Stimulated activated CD8-positive, alpha-beta memory T cell treated with anti-CD3 and anti-CD28 coated beads, Interleukin-15, amount 100 ng/mL, for 24 hours (primary cell): ENCODE measurements around the gene MEIS3.

ENCODE experiments used
- DNase-seq: peaks from one replicate; pipeline ENCODE4 v3.0.0-alpha.2; 2020; ENCODE audit warnings: low read depth

MEIS3 gene

DNA sequence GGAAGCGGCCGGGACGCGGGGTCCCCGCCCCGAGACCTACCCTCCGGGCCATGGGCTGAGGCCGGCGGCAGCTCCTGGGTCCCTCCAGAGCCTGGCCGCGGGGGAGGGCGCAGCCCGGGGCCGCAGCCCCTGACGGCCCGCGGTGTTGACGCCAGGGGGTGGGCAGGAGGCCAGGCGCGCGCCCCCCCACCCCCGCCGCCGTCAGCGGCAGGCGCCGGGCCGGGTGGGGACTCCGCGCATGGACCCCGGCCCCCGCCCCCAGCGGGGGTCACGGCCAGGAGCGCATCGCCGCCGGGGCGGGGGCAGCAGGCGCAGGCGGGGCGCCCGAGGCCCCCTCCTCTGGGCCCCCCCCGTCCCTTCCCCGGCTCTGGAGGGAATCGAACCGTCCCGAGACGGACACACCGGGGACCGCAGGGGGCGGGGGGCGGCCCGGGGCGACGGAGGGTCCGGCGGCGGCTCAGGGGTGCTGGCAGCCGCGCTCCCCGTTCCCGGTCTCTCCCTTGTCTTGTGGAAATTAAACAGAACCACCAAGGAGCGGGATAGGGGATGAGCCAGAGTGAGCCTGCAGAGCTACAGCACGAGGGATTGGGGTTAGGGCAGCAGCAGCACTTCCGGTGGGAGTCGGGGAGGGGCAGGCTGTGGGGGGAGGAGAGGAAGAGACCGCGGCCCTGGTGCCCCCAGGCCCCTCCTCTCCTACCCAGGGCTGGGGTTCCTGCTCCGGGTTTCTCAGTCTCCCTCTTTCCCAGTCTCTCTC, at the start of gene MEIS3:
Gene MEIS3 (minus strand): TSS at position 498 of the 754 bp plus-strand sequence. CDS start 446 bp downstream, at position 52.
- DNase-seq, result no peak

DNA sequence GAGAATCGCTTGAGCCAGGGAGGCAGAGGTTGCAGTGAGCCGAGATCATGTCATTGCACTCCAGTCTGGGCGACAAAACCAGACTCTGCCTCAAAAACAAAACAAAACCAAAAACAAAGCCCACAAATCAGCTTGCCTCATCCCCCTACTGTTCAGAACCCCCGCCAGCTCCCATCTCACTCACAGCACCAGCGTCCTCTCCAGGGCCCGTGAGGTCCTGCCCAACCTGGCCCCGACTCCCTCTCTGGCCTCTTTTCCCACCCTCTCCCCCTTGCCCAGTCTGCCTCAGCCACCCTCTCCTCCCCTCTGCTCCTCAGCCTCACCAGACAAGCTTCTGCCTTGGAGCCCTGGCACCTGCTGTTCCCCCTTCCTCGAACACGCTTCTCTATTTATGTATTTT, 48.6 kb upstream of the MEIS3 start:
- DNase-seq, result no peak

GRCh38 chr19:47465957-47466356, 46.6 kb upstream of the MEIS3 start:
- DNase-seq, result no peak

DNA sequence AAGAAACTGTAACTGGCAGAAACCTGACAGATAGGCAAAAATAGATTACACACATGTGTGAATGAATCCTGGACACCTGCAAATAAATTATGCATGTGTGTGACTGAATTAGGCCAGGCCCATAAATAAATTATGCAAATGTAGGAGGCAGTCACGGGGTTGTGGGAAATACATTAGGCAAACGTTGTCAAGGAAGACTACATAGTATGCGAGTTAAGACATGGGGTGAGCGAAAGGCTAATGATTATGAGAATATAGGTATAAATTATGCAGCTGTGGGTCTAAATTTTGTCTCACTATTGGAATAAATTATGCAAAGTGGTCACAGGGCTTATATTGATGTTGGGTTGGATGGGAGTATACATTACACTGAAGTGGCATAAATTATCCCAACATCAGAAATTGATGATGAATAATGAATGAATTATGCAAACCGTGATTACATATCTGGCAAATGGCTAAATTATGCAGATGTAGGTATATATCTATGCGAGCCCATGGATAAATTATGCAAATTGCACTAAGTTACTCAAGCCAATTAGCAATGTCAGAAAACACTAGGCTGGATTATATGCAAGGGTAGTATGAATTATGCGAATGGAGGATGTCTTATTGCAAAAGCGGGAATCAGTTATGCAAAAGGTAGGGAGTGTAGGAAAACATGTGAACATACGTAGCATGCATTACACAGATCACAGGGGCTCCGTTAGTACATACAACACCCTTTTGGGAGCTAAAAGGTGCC, 45.5 kb upstream of the MEIS3 start:
- no peak for DNase-seq

DNA sequence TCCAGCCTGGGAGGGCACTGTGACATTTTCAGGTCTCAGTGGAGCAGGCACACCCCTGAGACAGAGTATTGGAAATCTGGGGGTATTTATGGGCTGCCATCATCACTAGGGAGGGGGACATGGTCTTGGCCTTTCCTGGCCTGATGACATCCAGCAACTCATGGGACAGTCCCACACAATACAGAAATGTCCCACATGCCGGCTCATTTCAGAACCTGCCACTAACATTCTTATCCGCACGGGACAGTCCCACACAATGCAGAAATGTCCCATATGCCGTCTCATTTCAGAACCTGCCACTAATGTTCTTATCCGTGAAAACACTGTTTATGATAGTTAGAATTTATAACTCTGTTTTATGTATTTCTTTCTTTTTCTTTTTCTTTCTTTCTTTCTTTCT, 42.5 kb upstream of the MEIS3 start:
- DNase-seq, result no peak

DNA sequence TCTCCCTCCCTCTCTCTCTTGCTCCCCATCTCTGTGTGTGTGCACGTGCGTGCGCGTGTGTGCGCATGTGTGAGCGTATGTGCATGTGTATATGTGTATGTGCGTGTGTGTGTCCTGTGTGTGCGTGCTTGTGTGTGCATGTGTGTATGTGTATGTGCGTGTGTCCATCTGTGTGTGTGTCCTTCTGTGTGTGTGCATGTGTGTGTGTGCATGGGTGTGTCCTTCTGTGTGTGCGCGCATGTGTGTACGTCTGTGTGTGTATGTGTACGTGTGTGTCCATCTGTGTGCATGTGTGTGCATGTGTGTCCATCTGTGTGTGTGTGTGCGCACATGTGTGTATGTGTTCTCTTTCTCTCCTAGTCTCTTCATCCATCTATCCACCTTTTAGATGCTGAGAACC, 40.1 kb upstream of the MEIS3 start:
- DNase-seq, result no peak

DNA sequence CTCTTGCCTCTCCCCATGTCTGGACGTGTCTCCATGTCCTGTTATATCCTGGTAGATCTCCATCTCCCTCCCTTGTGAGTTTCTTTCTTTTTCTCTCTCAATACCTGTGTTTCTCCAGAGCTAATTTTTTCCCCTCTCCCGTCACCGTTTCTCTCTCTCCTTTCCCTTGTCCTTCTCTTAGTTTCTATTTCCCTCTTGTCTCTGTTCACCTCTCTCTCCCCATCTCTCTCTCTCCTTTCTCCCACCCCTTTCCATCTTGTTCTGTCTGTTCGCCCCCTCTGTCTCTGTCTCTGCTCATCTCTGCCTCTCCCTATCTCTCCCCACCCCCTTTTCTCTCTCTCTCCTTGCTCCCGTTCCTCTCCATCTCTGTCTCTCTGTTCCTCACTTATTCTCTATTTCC, 39.3 kb upstream of the MEIS3 start:
- no peak for DNase-seq

GRCh38 chr19:47456721-47457474, 37.6 kb upstream of the MEIS3 start:
- DNase-seq, result no peak

GRCh38 chr19:47450478-47450877, 31.2 kb upstream of the MEIS3 start:
- no peak for DNase-seq

DNA sequence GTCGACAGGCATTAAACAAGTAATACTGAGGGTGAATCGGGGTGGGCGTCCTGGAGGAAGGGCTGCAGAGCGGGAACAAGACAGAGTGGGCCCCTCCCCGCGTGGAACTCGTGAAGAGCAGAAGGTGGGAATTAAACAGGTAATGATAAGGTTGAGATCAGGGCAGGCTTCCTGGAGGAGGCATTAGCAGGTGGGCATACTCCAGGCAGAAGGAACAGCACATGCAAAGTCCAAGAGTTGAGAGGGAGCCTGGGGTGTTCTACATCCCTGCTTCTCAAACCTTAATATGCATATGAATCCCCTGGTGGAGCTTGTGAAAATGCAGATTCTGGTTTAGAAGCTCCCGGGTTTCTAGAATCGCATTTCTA, 29.0 kb upstream of the MEIS3 start:
- DNase-seq, result no peak

- DNase-seq, result peak; percentile 32
Observed at GRCh38 chr19:47447470-47448359, 28.4 kb upstream of the MEIS3 start.

DNA sequence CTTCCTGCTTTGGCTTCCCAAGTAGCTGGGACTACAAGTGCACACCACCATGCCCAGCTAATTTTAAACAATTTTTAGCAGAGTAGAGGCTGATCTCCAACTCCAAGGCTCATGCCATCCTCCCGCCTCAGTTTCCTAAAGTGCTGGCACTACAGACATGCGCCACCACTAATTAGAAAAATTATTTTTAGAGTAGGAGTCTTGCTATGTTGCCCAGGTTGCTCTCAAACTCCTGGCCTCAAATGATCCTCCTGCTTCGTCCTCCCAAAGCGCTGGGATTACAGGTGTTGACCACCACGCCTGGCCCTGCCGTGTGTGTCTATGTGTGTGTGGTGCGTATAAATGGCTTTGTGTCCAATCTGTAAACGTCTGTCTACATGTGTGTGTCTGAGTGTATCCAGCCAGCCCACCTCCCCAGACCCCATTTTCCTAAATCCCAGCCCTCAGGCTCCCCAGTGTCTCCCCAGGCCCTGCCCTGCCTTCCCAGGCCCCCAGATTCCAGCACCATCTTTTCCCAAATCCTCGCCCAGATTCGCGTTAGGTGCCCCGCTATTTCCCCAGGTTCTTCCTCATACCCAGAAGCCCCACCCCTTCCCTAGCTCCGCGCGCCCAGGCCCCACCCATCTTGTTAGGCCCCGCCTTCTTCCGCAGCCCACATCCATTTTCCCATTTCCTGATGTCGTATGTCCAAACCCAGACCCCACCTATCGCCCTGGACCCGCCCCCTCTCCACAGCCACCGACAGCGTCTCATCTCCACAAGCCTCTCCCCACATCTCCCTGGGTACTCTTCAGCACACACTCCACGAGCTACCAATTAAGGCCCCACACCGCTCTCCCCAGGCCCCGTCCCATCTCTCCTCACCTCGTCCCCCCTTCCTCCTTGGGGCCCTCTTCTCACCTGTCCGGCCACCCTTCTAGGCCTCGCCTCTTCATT, 27.5 kb upstream of the MEIS3 start:
- no peak for DNase-seq

- no peak for DNase-seq
Observed at GRCh38 chr19:47445937-47446402, 26.6 kb upstream of the MEIS3 start.

- no peak for DNase-seq
Observed at GRCh38 chr19:47445527-47445926, 26.2 kb upstream of the MEIS3 start.

DNA sequence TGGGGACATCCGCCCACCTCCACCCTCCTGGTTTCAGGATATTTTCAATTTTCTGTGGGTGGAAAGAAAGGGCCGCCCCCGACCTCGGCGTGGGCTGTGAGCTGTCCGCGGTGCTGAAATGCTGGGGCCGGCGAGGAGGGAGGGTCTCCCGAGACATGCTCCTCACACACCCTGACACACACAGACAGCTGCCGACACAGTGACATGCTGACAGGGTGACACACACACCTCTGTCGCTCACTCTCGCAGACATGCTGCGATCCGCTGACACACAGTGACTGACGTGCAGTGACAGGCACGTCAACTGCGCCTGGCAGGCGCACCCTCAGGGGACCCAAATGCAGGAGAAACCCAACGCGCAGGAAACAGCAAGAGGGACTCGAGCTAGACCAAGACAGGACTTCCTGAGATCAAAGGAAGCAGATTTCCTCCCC, 25.1 kb upstream of the MEIS3 start:
- no peak for DNase-seq

GRCh38 chr19:47443331-47443730, 24.0 kb upstream of the MEIS3 start:
- no peak for DNase-seq

DNA sequence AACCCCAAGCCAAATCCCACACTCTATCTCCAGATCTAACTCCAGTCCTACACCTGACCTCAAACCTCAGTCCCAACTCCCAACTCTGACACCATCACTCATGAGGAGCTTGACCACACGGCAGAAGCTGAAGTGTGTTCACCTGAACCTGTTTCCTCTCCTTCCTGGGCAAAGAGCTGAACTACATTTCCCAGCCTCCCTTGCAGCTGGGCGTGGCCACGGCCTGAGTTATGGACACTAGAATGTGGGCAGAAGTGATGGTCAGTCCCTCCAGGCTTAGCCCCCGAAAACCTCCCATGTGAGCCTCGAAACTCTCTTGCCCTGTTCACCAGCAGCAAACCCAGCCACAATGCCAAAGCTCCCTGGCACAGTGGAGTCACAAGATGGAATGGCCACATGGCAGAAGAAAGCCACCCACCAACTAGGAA, 19.5 kb upstream of the MEIS3 start:
- no peak for DNase-seq

- no peak for DNase-seq
Observed at GRCh38 chr19:47437500-47437899, 18.2 kb upstream of the MEIS3 start.

DNA sequence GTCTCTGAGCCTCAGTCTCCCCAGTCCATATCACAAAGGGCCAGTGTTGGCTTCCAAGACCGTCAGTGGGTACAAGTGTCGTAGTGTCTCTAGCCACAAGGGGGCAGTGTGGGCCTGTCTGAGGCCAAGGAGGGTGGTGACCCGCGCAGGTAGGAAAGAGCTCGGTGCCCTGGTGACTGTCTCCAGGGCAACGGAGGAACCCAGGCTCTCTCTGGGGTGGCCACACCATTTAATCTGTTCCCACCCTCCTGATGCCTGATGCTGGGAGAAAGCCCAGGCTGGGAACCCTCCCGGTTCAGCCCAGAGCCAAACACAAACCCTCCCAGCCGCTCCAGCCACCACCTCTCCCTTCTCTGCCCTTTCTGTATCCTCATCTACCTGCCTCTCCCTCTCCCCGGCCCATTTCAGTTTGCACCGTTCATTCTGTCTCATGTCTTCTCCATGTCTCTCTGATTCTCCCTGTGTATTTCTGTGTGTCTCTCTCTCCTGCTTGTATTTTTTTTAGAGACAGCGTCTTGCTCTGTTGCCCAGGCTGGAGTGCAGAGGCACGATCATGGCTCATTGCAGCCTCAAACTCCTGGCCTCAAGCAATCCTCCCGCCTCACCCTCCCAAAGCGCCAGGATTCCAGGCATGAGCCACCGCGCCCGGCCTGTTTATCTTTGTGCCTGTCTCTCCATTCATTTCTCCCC, 17.5 kb upstream of the MEIS3 start:
- DNase-seq, result peak; percentile 73

GRCh38 chr19:47435883-47436417, 16.6 kb upstream of the MEIS3 start:
- no peak for DNase-seq
